ENCODE results near the gene RUSC1. TPM values are rescaled to one million over a fixed set of nuclear protein-coding genes. Genes with fewer than 3 reads are reported as not detected.
"Not testable (repeated sequence)": the region's sequence is repeated elsewhere in the genome, so short reads cannot be mapped to it uniquely, and the experiment has no call there.

Gene RUSC1
- total RNA-seq, 6 experiments from 2014 or later = 4.6 to 12.7 (median 7.6) TPM

GRCh38 chr1:155285631-155286044, 35.1 kb upstream of the RUSC1 start:
- DNase-seq (no peak), ATAC-seq (peak in 2 of 4 donors; percentile 7 to 30)
- Histone ChIP-seq H3K27ac (no peak overlapping the region), H3K4me3 (no peak overlapping the region), H3K9me3 (no peaks in the 10 kb centered on the region), H3K27me3 (no peaks in the 10 kb centered on the region), H3K4me1 (peaks cover 0 to 5% (median 0%) of the 10 kb centered on the region in 4 donors), H3K36me3 (no peaks in the 10 kb centered on the region)
- TF ChIP-seq CTCF (IDR thresholded peaks at IDR 0.05) (no peak), POLR2A (IDR thresholded peaks at IDR 0.05) (no peak)
- WGBS (ENCODE audit: insufficient coverage, low coverage, low lambda C conversion rate, missing lambda C conversion rate) = no CpG with 5 or more reads among the region's 18 CpGs
- intact Hi-C loops (cut with DNase I) = no loop called here

DNA sequence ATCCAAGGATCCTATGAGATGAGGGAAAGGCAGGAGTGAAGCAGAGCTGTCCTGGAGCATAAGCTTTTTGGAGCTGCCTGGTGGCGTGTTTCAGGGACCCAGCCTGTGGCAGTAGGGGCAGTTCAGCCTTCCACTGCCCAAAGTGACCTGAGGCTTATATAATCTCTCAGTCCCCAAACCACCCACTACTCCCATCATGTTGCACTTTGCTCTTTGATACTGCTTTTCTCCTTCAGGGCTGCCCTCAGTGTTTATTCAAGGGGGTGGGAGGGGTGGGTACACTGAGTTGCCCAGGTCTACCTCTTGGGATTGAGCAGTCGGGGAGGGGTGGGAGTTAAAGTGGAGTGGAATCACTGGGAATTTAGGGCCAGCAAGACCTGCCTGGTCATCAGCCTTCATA, 34.1 kb upstream of the RUSC1 start:
- peak; percentile 40 to 71 (median 60) for ATAC-seq
- 38% methylated on average over 2 of the region's 2 CpGs for WGBS (ENCODE audit: insufficient coverage, low coverage, low lambda C conversion rate, missing lambda C conversion rate)
- Histone ChIP-seq H3K27me3 (no peaks in the 10 kb centered on the region), H3K4me1 (peaks cover 0 to 5% (median 0%) of the 10 kb centered on the region in 4 donors), H3K9me3 (no peaks in the 10 kb centered on the region), H3K27ac (no peak overlapping the region), H3K36me3 (no peaks in the 10 kb centered on the region), H3K4me3 (no peak overlapping the region)
- DNase-seq = peak in 1 of 3 donors; percentile 69
- intact Hi-C loops (cut with DNase I) = no loop called here
- TF ChIP-seq POLR2A (IDR thresholded peaks at IDR 0.05) (no peak), CTCF (IDR thresholded peaks at IDR 0.05) (no peak)

DNA sequence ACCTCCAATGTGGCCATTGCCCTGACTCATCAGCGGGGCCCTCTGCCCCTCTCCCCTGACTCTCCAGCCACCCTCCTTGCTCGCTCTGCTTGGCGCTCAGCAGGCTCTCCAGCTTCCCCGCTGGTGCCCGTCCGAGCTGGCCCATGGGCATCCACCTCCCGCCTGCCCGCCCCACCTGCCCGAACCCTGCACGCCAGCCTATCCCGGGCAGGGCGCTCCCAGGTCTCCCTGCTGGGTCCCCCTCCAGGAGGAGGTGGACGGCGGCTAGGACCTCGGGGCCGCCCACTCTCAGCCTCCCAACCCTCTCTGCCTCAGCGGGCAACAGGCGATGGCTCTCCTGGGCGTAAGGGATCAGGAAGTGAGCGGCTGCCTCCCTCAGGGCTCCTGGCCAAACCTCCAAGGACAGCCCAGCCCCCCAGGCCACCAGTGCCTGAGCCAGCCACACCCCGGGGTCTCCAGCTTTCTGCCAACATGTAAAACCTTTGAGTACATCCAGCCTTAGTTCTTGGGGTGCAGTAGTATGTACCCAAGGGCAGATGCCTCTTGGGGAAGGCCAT, 32.6 kb upstream of the RUSC1 start:
- DNase-seq (no peak), ATAC-seq (peak in 2 of 4 donors; percentile 9)
- no peaks in the 10 kb centered on the region for H3K36me3 ChIP-seq
- no peaks in the 10 kb centered on the region for H3K27me3 ChIP-seq
- H3K9me3 ChIP-seq = no peaks in the 10 kb centered on the region
- TF ChIP-seq POLR2A (IDR thresholded peaks at IDR 0.05) (no peak), CTCF (IDR thresholded peaks at IDR 0.05) (no peak)
- H3K4me3 ChIP-seq = no peak overlapping the region
- no peak overlapping the region for H3K27ac ChIP-seq
- WGBS (ENCODE audit: insufficient coverage, low coverage, low lambda C conversion rate, missing lambda C conversion rate) = 73% methylated on average over 3 of the region's 21 CpGs
- intact Hi-C loops (cut with DNase I) = no loop called here
- peaks cover 0 to 5% (median 0%) of the 10 kb centered on the region in 4 donors for H3K4me1 ChIP-seq

GRCh38 chr1:155291006-155291405, 29.7 kb upstream of the RUSC1 start:
- 88% methylated on average over 1 of the region's 10 CpGs for WGBS (ENCODE audit: insufficient coverage, low coverage, low lambda C conversion rate, missing lambda C conversion rate)
- H3K27me3 ChIP-seq; intact Hi-C loops (cut with DNase I); ATAC-seq; H3K36me3 ChIP-seq; H3K4me1 ChIP-seq; DNase-seq; H3K4me3 ChIP-seq; H3K9me3 ChIP-seq; H3K27ac ChIP-seq: not testable (repeated sequence)

DNA sequence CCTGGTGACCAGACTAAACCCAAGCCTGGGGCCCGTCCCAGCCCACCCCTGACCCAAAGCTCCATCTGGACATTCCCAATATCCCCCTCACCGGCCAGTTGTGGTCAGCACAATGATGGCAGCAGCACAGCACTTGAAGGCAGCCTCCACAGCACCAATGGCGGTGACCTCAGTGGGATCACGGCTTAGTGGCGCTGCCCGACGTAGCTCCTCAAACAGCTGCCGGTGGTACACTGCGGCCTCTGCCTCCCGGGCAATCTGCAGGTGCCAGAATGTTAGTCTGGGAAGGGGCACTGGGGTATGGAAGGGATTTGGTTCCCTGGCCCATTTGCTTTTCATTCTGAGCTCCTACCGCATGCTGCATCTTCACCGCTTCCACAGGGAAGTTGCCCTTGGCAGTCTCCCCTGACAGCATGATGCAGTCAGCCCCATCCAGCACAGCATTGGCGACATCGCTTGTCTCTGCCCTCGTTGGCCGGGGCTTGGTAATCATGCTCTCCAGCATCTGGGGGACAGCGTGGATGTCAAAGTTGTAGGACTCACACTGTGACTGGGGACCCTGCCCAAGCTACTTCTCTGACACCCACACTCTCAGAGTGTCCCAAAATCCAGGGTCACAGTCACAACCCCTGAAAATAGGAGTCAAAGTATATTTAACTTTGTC, 27.5 kb upstream of the RUSC1 start:
- H3K27me3 ChIP-seq = no peaks in the 10 kb centered on the region
- WGBS (ENCODE audit: insufficient coverage, low coverage, low lambda C conversion rate, missing lambda C conversion rate) = 80% methylated on average over 7 of the region's 17 CpGs
- H3K36me3 ChIP-seq = peaks cover 0 to 2% (median 0%) of the 10 kb centered on the region in 4 donors

More for the DNA sequence above, 27.5 kb upstream of the RUSC1 start:
- H3K27ac ChIP-seq = no peak overlapping the region
- DNase-seq (no peak), ATAC-seq (no peak)
- H3K4me3 ChIP-seq = no peak overlapping the region
- TF ChIP-seq CTCF (IDR thresholded peaks at IDR 0.05) = no peak
- TF ChIP-seq POLR2A (IDR thresholded peaks at IDR 0.05) = no peak
- intact Hi-C loops (cut with DNase I) = no loop called here
- no peaks in the 10 kb centered on the region for H3K9me3 ChIP-seq
- H3K4me1 ChIP-seq = no peaks in the 10 kb centered on the region

Data from right lobe of liver (tissue), 6 donors.